D721Med (cell line): ENCODE data around the gene UST.
"Not testable (repeated sequence)": the region's sequence is repeated elsewhere in the genome, so short reads cannot be mapped to it uniquely, and the experiment has no call there.

ENCODE experiments used
- DNase-seq: peaks from one replicate; pipeline ENCODE4 v3.0.0; 2011; ENCODE audit warnings: low spot score; ENCODE audit not compliant: insufficient read length
- FAIRE-seq: peaks from 2 replicates; lab custom pipeline; 2011; peaks lifted over from hg19 to GRCh38; lab: Jason Lieb, UNC
- CTCF ChIP-seq: IDR thresholded peaks from 2 replicates; pipeline ENCODE4 v1.5.1; 2012; ENCODE audit warnings: mild to moderate bottlenecking, control low read depth; ENCODE audit not compliant: insufficient read depth; ENCODE audit errors: missing control alignments

UST gene

GRCh38 chr6:148907573-148907972, 160.7 kb downstream of the UST start:
- no peak for DNase-seq
- FAIRE-seq: no peak
- no peak for TF ChIP-seq CTCF

GRCh38 chr6:148912252-148912651, 165.4 kb downstream of the UST start:
- FAIRE-seq (no peak), DNase-seq (no peak)

GRCh38 chr6:148915810-148916209, 169.0 kb downstream of the UST start:
- FAIRE-seq (no peak), DNase-seq (no peak)
- TF ChIP-seq CTCF: no peak

More at GRCh38 chr6:148912252-148912651, 165.4 kb downstream of the UST start:
- no peak for TF ChIP-seq CTCF

- not testable (repeated sequence) for DNase-seq, FAIRE-seq
Observed at GRCh38 chr6:148916485-148916884, 169.7 kb downstream of the UST start.

GRCh38 chr6:148924226-148925012, 177.6 kb downstream of the UST start:
- TF ChIP-seq CTCF: no peak
- FAIRE-seq: no peak
- no peak for DNase-seq

- FAIRE-seq: no peak
- no peak for TF ChIP-seq CTCF
- no peak for DNase-seq
Observed at GRCh38 chr6:148925701-148926100, 178.9 kb downstream of the UST start.

- FAIRE-seq (no peak), DNase-seq (no peak)
- TF ChIP-seq CTCF: no peak
Observed at GRCh38 chr6:148926478-148926877, 179.6 kb downstream of the UST start.
